Vagina (tissue), 2 donors: Measurements from ENCODE around the gene MDN1. TPM values are rescaled to one million over a fixed set of nuclear protein-coding genes. Genes with fewer than 3 reads are reported as not detected.
A peak's percentile ranks its signal among the peaks of the same experiment; 100 is the strongest.

Experiments used
- DNase-seq, 2 donors: peaks; one replicate each; pipeline ENCODE4 v3.0.0-alpha.2; 2017; ENCODE audit errors: extremely low spot score in 2 of 2
- H3K27ac ChIP-seq: fragments of 200-600 bp; sonication (generic); one replicate; pipeline ENCODE4 v1.5.1; 2019
- H3K27me3 ChIP-seq: fragments of 200-600 bp; sonication (generic); one replicate; pipeline ENCODE4 v1.5.1; 2019
- H3K36me3 ChIP-seq, 2 donors: fragments of 200-600 bp; sonication (generic); one replicate each; pipeline ENCODE4 v1.5.1; 2017 to 2019
- H3K4me1 ChIP-seq: fragments of 200-600 bp; sonication (generic); one replicate; pipeline ENCODE4 v1.5.1; 2019
- H3K4me3 ChIP-seq, 2 donors: fragments of 200-600 bp; sonication (generic); 1 replicate in 1 of 2; 2 replicates in 1 of 2; pipeline ENCODE4 v1.5.1; 2016 to 2019
- H3K9me3 ChIP-seq: fragments of 200-600 bp; sonication (generic); one replicate; pipeline ENCODE4 v1.5.1; 2019
- CTCF ChIP-seq, 3 experiments: fragments of 450-650 bp in 2 of 3; fragments of 200-600 bp in 1 of 3; sonication (generic) in 1 of 3; IDR thresholded peaks; one replicate each; pipeline ENCODE4 v1.5.1; 2017 to 2019; ENCODE audit warnings: antibody characterized with exemption in 3 of 3, mild to moderate bottlenecking in 2 of 3, moderate library complexity in 2 of 3
- POLR2A ChIP-seq, 2 donors: fragments of 450-650 bp; IDR thresholded peaks; one replicate each; pipeline ENCODE4 v1.6.1; 2017; ENCODE audit warnings: antibody characterized with exemption in 2 of 2, mild to moderate bottlenecking in 2 of 2, moderate library complexity in 2 of 2
- POLR2AphosphoS5 ChIP-seq, 2 donors: sonication (generic); formaldehyde crosslinking; IDR thresholded peaks; one replicate each; pipeline ENCODE4 v1.9.0; 2017; ENCODE audit warnings: antibody characterized with exemption in 2 of 2, mild to moderate bottlenecking in 2 of 2, low read depth in 1 of 2; ENCODE audit not compliant: insufficient read depth in 1 of 2
- intact Hi-C: fragments of 100-400 bp; cut with DNase I; formaldehyde crosslinking; loops from one replicate; pipeline ENCODE4 v1.15.1; 2023
- total RNA-seq: library from RNA; depleted of rRNA; stranded (reverse); fragments of >200 nt; gene quantifications from one replicate; pipeline ENCODE4 v1.2.3, GENCODE V29; 2016

Gene MDN1
- total RNA-seq, 1 donor from 2014 or later: 23.8 TPM

GRCh38 chr6:89619567-89619966 lies 200.0 kb downstream of the MDN1 start:
- intact Hi-C loops: no loop called here
- H3K9me3 ChIP-seq: no peaks in the 10 kb centered on the region

GRCh38 chr6:89618026-89618425 lies 201.6 kb downstream of the MDN1 start:
- intact Hi-C loops: no loop called here
- no peaks in the 10 kb centered on the region for H3K36me3 ChIP-seq
- H3K27ac ChIP-seq: no peak overlapping the region
- TF ChIP-seq CTCF (IDR thresholded peaks at IDR 0.05) (no peak), POLR2A (IDR thresholded peaks at IDR 0.05) (no peak), POLR2AphosphoS5 (IDR thresholded peaks at IDR 0.05; ENCODE audit: insufficient read depth in 1 of 2, low read depth in 1 of 2) (no peak)
- H3K27me3 ChIP-seq: no peaks in the 10 kb centered on the region
- no peak overlapping the region for H3K4me3 ChIP-seq
- no peaks in the 10 kb centered on the region for H3K9me3 ChIP-seq
- DNase-seq: no peak
- H3K4me1 ChIP-seq: no peaks in the 10 kb centered on the region

More at GRCh38 chr6:89619567-89619966, 200.0 kb downstream of the MDN1 start:
- TF ChIP-seq POLR2AphosphoS5 (IDR thresholded peaks at IDR 0.05; ENCODE audit: insufficient read depth in 1 of 2, low read depth in 1 of 2): no peak
- TF ChIP-seq CTCF (IDR thresholded peaks at IDR 0.05): no peak
- TF ChIP-seq POLR2A (IDR thresholded peaks at IDR 0.05): no peak
- Histone ChIP-seq H3K36me3 (no peaks in the 10 kb centered on the region), H3K4me3 (no peak overlapping the region), H3K4me1 (no peaks in the 10 kb centered on the region), H3K27me3 (no peaks in the 10 kb centered on the region), H3K27ac (no peak overlapping the region)
- DNase-seq: peak in 1 of 2 donors; percentile 5

GRCh38 chr6:89616531-89616930 lies 203.1 kb downstream of the MDN1 start:
- Histone ChIP-seq H3K27me3 (no peaks in the 10 kb centered on the region), H3K4me1 (no peaks in the 10 kb centered on the region), H3K27ac (no peak overlapping the region), H3K9me3 (no peaks in the 10 kb centered on the region), H3K36me3 (no peaks in the 10 kb centered on the region), H3K4me3 (no peak overlapping the region)
- no peak for DNase-seq
- intact Hi-C loops: no loop called here
- no peak for TF ChIP-seq CTCF (IDR thresholded peaks at IDR 0.05)
- TF ChIP-seq POLR2A (IDR thresholded peaks at IDR 0.05): no peak
- no peak for TF ChIP-seq POLR2AphosphoS5 (IDR thresholded peaks at IDR 0.05; ENCODE audit: insufficient read depth in 1 of 2, low read depth in 1 of 2)

- Histone ChIP-seq H3K27ac (no peak overlapping the region), H3K4me1 (no peaks in the 10 kb centered on the region), H3K27me3 (no peaks in the 10 kb centered on the region), H3K9me3 (no peaks in the 10 kb centered on the region), H3K36me3 (no peaks in the 10 kb centered on the region), H3K4me3 (no peak overlapping the region)
- intact Hi-C loops: no loop called here
- no peak for DNase-seq
- TF ChIP-seq CTCF (IDR thresholded peaks at IDR 0.05): no peak
Observed at GRCh38 chr6:89615882-89616281, 203.7 kb downstream of the MDN1 start.

- no peaks in the 10 kb centered on the region for H3K36me3 ChIP-seq
- DNase-seq: no peak
- TF ChIP-seq CTCF (IDR thresholded peaks at IDR 0.05) (no peak), POLR2A (IDR thresholded peaks at IDR 0.05) (no peak), POLR2AphosphoS5 (IDR thresholded peaks at IDR 0.05; ENCODE audit: insufficient read depth in 1 of 2, low read depth in 1 of 2) (no peak)
- H3K9me3 ChIP-seq: no peaks in the 10 kb centered on the region
- no peaks in the 10 kb centered on the region for H3K4me1 ChIP-seq
- H3K27me3 ChIP-seq: no peaks in the 10 kb centered on the region
- no peak overlapping the region for H3K4me3 ChIP-seq
- no peak overlapping the region for H3K27ac ChIP-seq
- intact Hi-C loops: no loop called here
Observed at GRCh38 chr6:89613790-89614189, 205.8 kb downstream of the MDN1 start.
